KG1 (cell line): ENCODE results near the gene SLC9A8.

ENCODE experiments used
- DNase-seq: peaks from one replicate; lab custom pipeline; 2025; lab: John Stamatoyannopoulos, UW

SLC9A8 gene

GRCh38 chr20:49878977-49879376 lies 66.3 kb downstream of the SLC9A8 start:
- DNase-seq, result no peak

- no peak for DNase-seq
Measured at GRCh38 chr20:49880177-49880576, 67.5 kb downstream of the SLC9A8 start.

GRCh38 chr20:49880724-49881445 lies 68.3 kb downstream of the SLC9A8 start:
- DNase-seq, result no peak

GRCh38 chr20:49882171-49882970 lies 69.7 kb downstream of the SLC9A8 start:
- no peak for DNase-seq

GRCh38 chr20:49883246-49883802 lies 70.7 kb downstream of the SLC9A8 start:
- no peak for DNase-seq

- no peak for DNase-seq
Measured at GRCh38 chr20:49885558-49886332, 73.1 kb downstream of the SLC9A8 start.

- no peak for DNase-seq
Measured at GRCh38 chr20:49886571-49887213, 74.1 kb downstream of the SLC9A8 start.

GRCh38 chr20:49887251-49888211 lies 74.9 kb downstream of the SLC9A8 start:
- DNase-seq, result no peak

GRCh38 chr20:49888212-49889000 lies 75.8 kb downstream of the SLC9A8 start:
- DNase-seq, result no peak

GRCh38 chr20:49889001-49889934 lies 76.6 kb downstream of the SLC9A8 start:
- no peak for DNase-seq

- DNase-seq, result no peak
Measured at GRCh38 chr20:49889935-49890333, 77.3 kb downstream of the SLC9A8 start.

- no peak for DNase-seq
Measured at GRCh38 chr20:49890471-49891361, 78.1 kb downstream of the SLC9A8 start.

- DNase-seq, result no peak
Measured at GRCh38 chr20:49891476-49892110, 79.0 kb downstream of the SLC9A8 start.

- no peak for DNase-seq
Measured at GRCh38 chr20:49892260-49892659, 79.6 kb downstream of the SLC9A8 start.

- no peak for DNase-seq
Measured at GRCh38 chr20:49892817-49893216, 80.2 kb downstream of the SLC9A8 start.

- no peak for DNase-seq
Measured at GRCh38 chr20:49893242-49894072, 80.8 kb downstream of the SLC9A8 start.
